Hepatocyte (in vitro differentiated cells): ENCODE data around the gene FAAH. TPM values are rescaled to one million over a fixed set of nuclear protein-coding genes. Genes with fewer than 3 reads are reported as not detected.

Experiments
- DNase-seq: peaks from one replicate; pipeline ENCODE4 v3.0.0-alpha.2; 2016; ENCODE audit warnings: low spot score
- H2AFZ ChIP-seq: fragments of 200-600 bp; sonication (generic); 2 replicates; pipeline ENCODE4 v1.6.0; 2016; ENCODE audit warnings: antibody characterized with exemption, mild to moderate bottlenecking
- H3K27ac ChIP-seq: fragments of 200-600 bp; sonication (generic); 2 replicates; pipeline ENCODE4 v1.5.1; 2016; ENCODE audit warnings: mild to moderate bottlenecking
- H3K27me3 ChIP-seq: fragments of 200-600 bp; sonication (generic); 2 replicates; pipeline ENCODE4 v1.6.1; 2016
- H3K36me3 ChIP-seq: fragments of 200-600 bp; sonication (generic); replicated peaks from 2 replicates; pipeline ENCODE4 v1.5.1; 2016; ENCODE audit warnings: low read depth; ENCODE audit not compliant: insufficient read depth
- H3K4me1 ChIP-seq: fragments of 200-600 bp; sonication (generic); 2 replicates; pipeline ENCODE4 v1.5.1; 2016; ENCODE audit warnings: mild to moderate bottlenecking, moderate library complexity; ENCODE audit not compliant: insufficient read depth
- H3K4me2 ChIP-seq: fragments of 200-600 bp; sonication (generic); 2 replicates; pipeline ENCODE4 v1.6.0; 2016
- H3K4me3 ChIP-seq: fragments of 200-600 bp; sonication (generic); 2 replicates; pipeline ENCODE4 v1.5.1; 2016; ENCODE audit warnings: mild to moderate bottlenecking
- H3K79me2 ChIP-seq: fragments of 200-600 bp; sonication (generic); 2 replicates; pipeline ENCODE4 v1.6.0; 2017; ENCODE audit warnings: mild to moderate bottlenecking
- H3K9me2 ChIP-seq: fragments of 200-600 bp; sonication (generic); replicated peaks from 2 replicates; pipeline ENCODE4 v1.6.0; 2017; ENCODE audit warnings: mild to moderate bottlenecking; ENCODE audit not compliant: insufficient read depth
- H3K9me3 ChIP-seq: fragments of 200-600 bp; sonication (generic); 2 replicates; pipeline ENCODE4 v1.5.1; 2016; ENCODE audit warnings: low read depth, mild to moderate bottlenecking
- H4K20me1 ChIP-seq: fragments of 200-600 bp; sonication (generic); 2 replicates; pipeline ENCODE4 v1.6.0; 2016; ENCODE audit warnings: mild to moderate bottlenecking; ENCODE audit not compliant: insufficient read depth, poor library complexity, severe bottlenecking
- EZH2 ChIP-seq: fragments of 200-600 bp; sonication (generic); IDR thresholded peaks from 2 replicates; pipeline ENCODE4 v1.6.1; 2016; ENCODE audit warnings: antibody characterized with exemption, mild to moderate bottlenecking, borderline replicate concordance
- EZH2phosphoT487 ChIP-seq: fragments of 200-600 bp; sonication (generic); IDR thresholded peaks from one replicate; pipeline ENCODE4 v1.6.1; 2018; ENCODE audit warnings: antibody characterized with exemption, mild to moderate bottlenecking, low read depth, moderate library complexity; ENCODE audit not compliant: unreplicated experiment, severe bottlenecking
- WGBS: methylation state at CpG from one replicate; pipeline ENCODE4 v1.1.6; 2016; ENCODE audit warnings: low lambda C conversion rate; ENCODE audit errors: missing lambda C conversion rate; 5-methylcytosine and 5-hydroxymethylcytosine counted together
- polyA plus RNA-seq: library from polyadenylated mRNA; unstranded; fragments of >200 nt; fragmentation: Nextera tagmentation; extraction: Ambion mirVana; gene quantifications from 2 replicates; pipeline ENCODE4 v1.2.1, GENCODE V29; 2016
- total RNA-seq: library from RNA; depleted of rRNA; stranded (reverse); fragments of >200 nt; gene quantifications from 2 replicates; pipeline ENCODE4 v1.2.3, GENCODE V29; 2014
- TF ChIP-seq, protein P1 (sequence below): fragments of 200-600 bp; sonication (generic); IDR thresholded peaks from 2 replicates; pipeline ENCODE4 v1.5.1; 2016; ENCODE audit warnings: antibody characterized with exemption, mild to moderate bottlenecking; ENCODE audit not compliant: poor library complexity

FAAH gene
- total and polyA plus RNA-seq, 2 experiments from 2014 or later, result 44.5 to 61.8 TPM

- DNase-seq, result no peak
- Histone ChIP-seq H4K20me1 (no peaks in the 10 kb centered on the region), H3K9me2 (no peaks in the 10 kb centered on the region), H3K4me1 (no peaks in the 10 kb centered on the region), H3K4me3 (no peak overlapping the region), H3K36me3 (no peaks in the 10 kb centered on the region), H3K27ac (peak overlapping the region; percentile 28), H2AFZ (no peak overlapping the region), H3K79me2 (no peaks in the 10 kb centered on the region), H3K27me3 (no peaks in the 10 kb centered on the region), H3K4me2 (peak overlapping the region; percentile 27), H3K9me3 (no peaks in the 10 kb centered on the region)
- TF ChIP-seq, protein P1, sequence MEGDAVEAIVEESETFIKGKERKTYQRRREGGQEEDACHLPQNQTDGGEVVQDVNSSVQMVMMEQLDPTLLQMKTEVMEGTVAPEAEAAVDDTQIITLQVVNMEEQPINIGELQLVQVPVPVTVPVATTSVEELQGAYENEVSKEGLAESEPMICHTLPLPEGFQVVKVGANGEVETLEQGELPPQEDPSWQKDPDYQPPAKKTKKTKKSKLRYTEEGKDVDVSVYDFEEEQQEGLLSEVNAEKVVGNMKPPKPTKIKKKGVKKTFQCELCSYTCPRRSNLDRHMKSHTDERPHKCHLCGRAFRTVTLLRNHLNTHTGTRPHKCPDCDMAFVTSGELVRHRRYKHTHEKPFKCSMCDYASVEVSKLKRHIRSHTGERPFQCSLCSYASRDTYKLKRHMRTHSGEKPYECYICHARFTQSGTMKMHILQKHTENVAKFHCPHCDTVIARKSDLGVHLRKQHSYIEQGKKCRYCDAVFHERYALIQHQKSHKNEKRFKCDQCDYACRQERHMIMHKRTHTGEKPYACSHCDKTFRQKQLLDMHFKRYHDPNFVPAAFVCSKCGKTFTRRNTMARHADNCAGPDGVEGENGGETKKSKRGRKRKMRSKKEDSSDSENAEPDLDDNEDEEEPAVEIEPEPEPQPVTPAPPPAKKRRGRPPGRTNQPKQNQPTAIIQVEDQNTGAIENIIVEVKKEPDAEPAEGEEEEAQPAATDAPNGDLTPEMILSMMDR, result no peak
- TF ChIP-seq EZH2phosphoT487, result no peak
- TF ChIP-seq EZH2, result no peak
- 63% methylated on average over 4 of the region's 4 CpGs for WGBS
Observed at GRCh38 chr1:46369542-46370213, 24.4 kb upstream of the FAAH start.

DNA sequence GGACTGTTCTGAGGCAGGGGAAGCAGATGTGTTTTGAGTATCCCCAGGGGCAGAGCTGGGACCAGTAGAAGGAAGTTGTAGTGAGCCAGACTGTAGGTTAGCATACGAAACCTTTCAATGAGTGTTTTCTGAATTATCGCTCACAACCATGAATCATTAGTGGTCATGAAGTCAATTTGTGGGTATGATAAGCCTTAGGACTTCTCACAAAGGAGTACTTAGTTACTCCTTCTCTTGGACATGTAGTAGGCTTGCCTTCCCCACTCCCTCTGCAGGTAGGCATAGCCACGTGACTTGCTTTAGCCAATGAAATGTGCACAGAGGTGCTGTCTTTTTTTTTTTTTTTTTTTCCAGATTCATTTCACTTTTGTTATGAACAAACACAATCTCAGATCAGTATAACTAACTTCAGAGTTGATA is 23.9 kb upstream of the FAAH start:
- H2AFZ ChIP-seq, result no peak overlapping the region
- H3K79me2 ChIP-seq, result no peaks in the 10 kb centered on the region
- H4K20me1 ChIP-seq, result no peaks in the 10 kb centered on the region
- peak overlapping the region; percentile 27 for H3K4me2 ChIP-seq
- no peaks in the 10 kb centered on the region for H3K4me1 ChIP-seq
- H3K27me3 ChIP-seq, result no peaks in the 10 kb centered on the region
- no peaks in the 10 kb centered on the region for H3K9me3 ChIP-seq
- 94% methylated on average over 3 of the region's 3 CpGs for WGBS
- H3K27ac ChIP-seq, result peak overlapping the region; percentile 28
- H3K9me2 ChIP-seq, result no peaks in the 10 kb centered on the region
- DNase-seq, result no peak
- no peak overlapping the region for H3K4me3 ChIP-seq
- TF ChIP-seq, protein P1, result no peak
- TF ChIP-seq EZH2phosphoT487, result no peak
- TF ChIP-seq EZH2, result no peak
- H3K36me3 ChIP-seq, result no peaks in the 10 kb centered on the region

- TF ChIP-seq, protein P1, result no peak
- TF ChIP-seq EZH2phosphoT487 (no peak), EZH2 (no peak)
- 100% methylated on average over 1 of the region's 1 CpG for WGBS
Observed at GRCh38 chr1:46372431-46372830, 21.7 kb upstream of the FAAH start.

More at GRCh38 chr1:46372431-46372830, 21.7 kb upstream of the FAAH start:
- no peaks in the 10 kb centered on the region for H3K27me3 ChIP-seq
- H3K4me3 ChIP-seq, result no peak overlapping the region
- H3K9me3 ChIP-seq, result no peaks in the 10 kb centered on the region
- H3K79me2 ChIP-seq, result no peaks in the 10 kb centered on the region
- no peaks in the 10 kb centered on the region for H4K20me1 ChIP-seq
- H2AFZ ChIP-seq, result no peak overlapping the region
- no peaks in the 10 kb centered on the region for H3K9me2 ChIP-seq
- H3K4me2 ChIP-seq, result no peak overlapping the region
- no peak for DNase-seq
- H3K27ac ChIP-seq, result no peak overlapping the region
- no peaks in the 10 kb centered on the region for H3K4me1 ChIP-seq
- no peaks in the 10 kb centered on the region for H3K36me3 ChIP-seq
